WERI-Rb-1 (cell line): ENCODE data around the gene MKLN1.

Experiments used
- DNase-seq: peaks from one replicate; pipeline ENCODE4 v3.0.0-alpha.2; 2020
- H3K27ac ChIP-seq: fragments of 250-450 bp; sonication (Bioruptor Pico); 2 replicates; pipeline ENCODE4 v1.5.1; 2020; ENCODE audit warnings: mild to moderate bottlenecking, moderate library complexity
- H3K27me3 ChIP-seq: fragments of 250-450 bp; sonication (Bioruptor Pico); 2 replicates; pipeline ENCODE4 v1.5.1; 2021; ENCODE audit warnings: mild to moderate bottlenecking, low read depth, moderate library complexity; ENCODE audit not compliant: insufficient read depth, severe bottlenecking
- H3K36me3 ChIP-seq: fragments of 250-450 bp; sonication (Bioruptor Pico); 2 replicates; pipeline ENCODE4 v1.5.1; 2020; ENCODE audit warnings: mild to moderate bottlenecking, moderate library complexity
- H3K4me3 ChIP-seq: 2 replicates; pipeline ENCODE4 v1.5.1; 2011; ENCODE audit warnings: low read depth, mild to moderate bottlenecking, control low read depth, low read length
- H3K9me3 ChIP-seq: fragments of 250-450 bp; sonication (Bioruptor Pico); 2 replicates; pipeline ENCODE4 v1.5.1; 2021; ENCODE audit warnings: mild to moderate bottlenecking, moderate library complexity; ENCODE audit not compliant: severe bottlenecking
- TF ChIP-seq, protein P1 (sequence below): IDR thresholded peaks from 2 replicates; pipeline ENCODE4 v1.5.1; 2011; ENCODE audit warnings: low read depth, mild to moderate bottlenecking, control low read depth, inconsistent platforms, low read length

MKLN1 gene

DNA sequence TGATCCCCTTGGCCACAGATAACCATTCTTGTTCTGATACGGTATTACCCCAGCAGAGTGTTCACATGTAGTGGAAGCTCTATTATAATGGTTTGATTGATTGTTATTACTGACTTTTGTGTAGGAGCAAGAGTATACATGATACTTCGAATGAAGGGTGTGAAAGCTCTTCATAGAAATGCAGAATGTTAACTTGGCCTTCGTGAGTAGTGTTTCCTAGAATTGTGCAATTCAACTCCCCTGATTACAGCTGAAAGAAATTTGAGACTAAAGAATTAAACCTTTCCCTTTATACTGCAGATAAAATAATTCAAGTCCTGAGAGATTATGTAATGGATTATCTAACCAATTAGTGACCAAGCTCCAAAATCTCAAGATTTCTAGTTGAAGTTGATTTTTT, 38.2 kb downstream of the MKLN1 start:
- Histone ChIP-seq H3K9me3 (no peaks in the 10 kb centered on the region), H3K27me3 (no peaks in the 10 kb centered on the region), H3K36me3 (no peaks in the 10 kb centered on the region), H3K4me3 (no peak overlapping the region), H3K27ac (no peak overlapping the region)
- TF ChIP-seq, protein P1, sequence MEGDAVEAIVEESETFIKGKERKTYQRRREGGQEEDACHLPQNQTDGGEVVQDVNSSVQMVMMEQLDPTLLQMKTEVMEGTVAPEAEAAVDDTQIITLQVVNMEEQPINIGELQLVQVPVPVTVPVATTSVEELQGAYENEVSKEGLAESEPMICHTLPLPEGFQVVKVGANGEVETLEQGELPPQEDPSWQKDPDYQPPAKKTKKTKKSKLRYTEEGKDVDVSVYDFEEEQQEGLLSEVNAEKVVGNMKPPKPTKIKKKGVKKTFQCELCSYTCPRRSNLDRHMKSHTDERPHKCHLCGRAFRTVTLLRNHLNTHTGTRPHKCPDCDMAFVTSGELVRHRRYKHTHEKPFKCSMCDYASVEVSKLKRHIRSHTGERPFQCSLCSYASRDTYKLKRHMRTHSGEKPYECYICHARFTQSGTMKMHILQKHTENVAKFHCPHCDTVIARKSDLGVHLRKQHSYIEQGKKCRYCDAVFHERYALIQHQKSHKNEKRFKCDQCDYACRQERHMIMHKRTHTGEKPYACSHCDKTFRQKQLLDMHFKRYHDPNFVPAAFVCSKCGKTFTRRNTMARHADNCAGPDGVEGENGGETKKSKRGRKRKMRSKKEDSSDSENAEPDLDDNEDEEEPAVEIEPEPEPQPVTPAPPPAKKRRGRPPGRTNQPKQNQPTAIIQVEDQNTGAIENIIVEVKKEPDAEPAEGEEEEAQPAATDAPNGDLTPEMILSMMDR = no peak
- DNase-seq = no peak

DNA sequence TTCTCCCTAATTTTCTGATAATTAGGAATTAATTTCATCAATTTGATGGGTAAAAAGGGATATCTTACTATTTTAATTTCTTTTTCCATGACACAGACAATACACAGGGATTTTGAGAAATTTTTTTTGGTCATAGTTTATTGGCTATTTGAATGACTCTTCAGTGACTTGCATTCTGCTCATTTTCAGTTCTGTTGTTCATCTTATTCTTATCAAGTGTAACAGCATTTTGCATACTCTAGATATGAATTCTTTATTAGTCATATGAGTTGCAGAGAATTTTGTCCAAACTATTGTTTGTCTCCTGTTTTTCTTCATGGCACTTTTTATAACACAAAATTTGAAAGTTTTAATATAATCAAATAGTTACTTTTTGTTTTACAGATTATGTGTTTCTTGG, 41.7 kb downstream of the MKLN1 start:
- Histone ChIP-seq H3K27ac (no peak overlapping the region), H3K27me3 (no peaks in the 10 kb centered on the region), H3K9me3 (no peaks in the 10 kb centered on the region), H3K36me3 (no peaks in the 10 kb centered on the region), H3K4me3 (no peak overlapping the region)
- TF ChIP-seq, protein P1 = no peak
- no peak for DNase-seq

DNA sequence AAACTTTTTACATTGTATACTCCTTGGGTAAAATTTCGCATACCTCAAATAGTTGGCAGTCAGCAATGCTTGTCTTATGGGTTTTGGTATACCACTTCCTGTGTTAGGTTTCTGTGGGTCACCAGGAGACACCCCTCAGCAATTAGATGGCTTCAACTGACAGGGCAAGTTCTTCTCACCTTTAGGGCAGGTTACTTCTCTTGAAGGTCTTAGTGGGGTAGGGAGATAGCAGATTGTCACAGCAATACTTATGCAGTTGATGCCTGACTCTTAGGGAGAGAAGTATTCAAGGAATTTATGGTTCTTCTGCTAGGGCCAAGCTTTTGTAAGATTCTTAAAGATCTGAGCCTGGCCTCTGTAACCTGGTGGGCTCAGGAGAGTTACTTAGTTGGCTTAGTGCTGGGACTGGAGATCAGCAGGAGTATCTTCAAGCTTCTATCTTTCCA, 42.9 kb downstream of the MKLN1 start:
- no peak for DNase-seq
- TF ChIP-seq, protein P1 = no peak
- Histone ChIP-seq H3K9me3 (no peaks in the 10 kb centered on the region), H3K27ac (no peak overlapping the region), H3K36me3 (no peaks in the 10 kb centered on the region), H3K27me3 (no peaks in the 10 kb centered on the region), H3K4me3 (no peak overlapping the region)

DNA sequence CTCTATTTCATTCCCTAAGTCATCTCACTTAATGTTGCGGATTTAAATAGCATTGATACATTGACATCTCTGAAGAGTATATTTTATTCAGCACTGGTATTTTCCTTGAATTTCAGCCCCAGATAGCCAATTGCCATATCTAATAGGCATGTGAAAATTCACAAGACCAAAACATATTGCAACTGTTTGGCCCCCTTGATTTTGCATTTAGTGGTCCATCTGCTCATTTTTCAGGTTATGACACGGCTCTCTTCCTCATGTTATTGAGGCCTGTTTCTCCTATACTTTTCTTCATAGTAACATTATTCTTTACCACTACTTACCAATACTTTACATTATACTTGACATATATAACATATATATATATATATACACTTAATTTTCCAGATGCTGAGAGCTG, 43.7 kb downstream of the MKLN1 start:
- Histone ChIP-seq H3K4me3 (no peak overlapping the region), H3K27me3 (no peaks in the 10 kb centered on the region), H3K27ac (no peak overlapping the region), H3K36me3 (no peaks in the 10 kb centered on the region), H3K9me3 (no peaks in the 10 kb centered on the region)
- no peak for DNase-seq
- TF ChIP-seq, protein P1 = no peak

DNA sequence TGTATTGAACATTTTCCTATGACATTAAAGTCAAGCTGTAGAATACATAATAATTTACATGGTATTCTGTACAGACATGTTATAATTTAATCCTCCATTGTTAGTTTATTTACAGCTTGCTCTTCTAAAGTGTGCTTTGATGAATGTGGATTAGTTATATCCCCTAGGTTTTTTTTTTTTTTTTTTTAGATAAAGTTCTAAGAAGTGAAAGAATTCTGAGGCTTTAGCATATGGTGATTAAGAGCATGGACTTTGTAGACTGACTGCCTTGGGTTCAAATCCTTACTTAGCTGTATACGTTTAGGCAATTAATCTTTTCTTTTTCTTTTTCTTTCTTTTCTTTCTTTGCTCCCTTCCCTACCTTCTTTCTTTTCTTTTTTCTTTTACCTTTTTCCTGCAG, 44.9 kb downstream of the MKLN1 start:
- no peaks in the 10 kb centered on the region for H3K27me3 ChIP-seq
- no peak overlapping the region for H3K27ac ChIP-seq
- no peak for DNase-seq
- no peaks in the 10 kb centered on the region for H3K36me3 ChIP-seq
- TF ChIP-seq, protein P1 = no peak
- H3K9me3 ChIP-seq = no peaks in the 10 kb centered on the region
- H3K4me3 ChIP-seq = no peak overlapping the region

DNA sequence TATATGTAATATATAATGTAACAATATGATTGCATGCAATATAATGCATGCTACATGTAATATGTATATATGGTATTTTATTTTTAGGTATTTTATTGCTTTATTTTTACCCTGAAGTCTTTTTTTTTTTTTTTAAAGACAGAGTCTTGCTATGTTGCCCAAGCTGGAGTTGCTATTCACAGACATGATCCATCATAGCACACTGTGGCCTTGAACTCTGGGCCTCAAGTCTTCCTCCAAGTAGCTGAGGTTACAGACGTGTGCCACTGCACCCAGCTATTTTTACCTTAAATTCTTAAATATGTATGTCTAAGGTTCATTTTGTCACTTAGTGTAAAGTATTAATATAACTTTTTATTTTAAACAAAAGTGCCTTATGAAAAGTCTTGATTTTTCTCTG, 47.1 kb downstream of the MKLN1 start:
- Histone ChIP-seq H3K4me3 (no peak overlapping the region), H3K27me3 (no peaks in the 10 kb centered on the region), H3K36me3 (no peaks in the 10 kb centered on the region), H3K27ac (no peak overlapping the region), H3K9me3 (no peaks in the 10 kb centered on the region)
- TF ChIP-seq, protein P1 = no peak
- no peak for DNase-seq
